HG02678 (cell line): ENCODE measurements around the gene MLC1.
"Not testable (repeated sequence)": the region's sequence is repeated elsewhere in the genome, so short reads cannot be mapped to it uniquely, and the experiment has no call there.

ENCODE experiments used
- ATAC-seq: cut with Tn5 transposase; IDR thresholded peaks from one replicate; pipeline ENCODE4 v1.9.1; 2021; ENCODE audit warnings: mild to moderate bottlenecking, moderate library complexity; ENCODE audit not compliant: unreplicated experiment

Gene MLC1

GRCh38 chr22:50104141-50104544 lies 18.9 kb upstream of the MLC1 start:
- ATAC-seq, result no peak

GRCh38 chr22:50102946-50103345 lies 17.7 kb upstream of the MLC1 start:
- no peak for ATAC-seq

GRCh38 chr22:50101870-50102565 lies 16.8 kb upstream of the MLC1 start:
- ATAC-seq, result no peak

- ATAC-seq, result no peak
Measured at GRCh38 chr22:50098052-50098451, 12.8 kb upstream of the MLC1 start.

- ATAC-seq, result no peak
Measured at GRCh38 chr22:50092342-50092741, 7.1 kb upstream of the MLC1 start.

- ATAC-seq, result no peak
Measured at GRCh38 chr22:50091092-50091768, 6.0 kb upstream of the MLC1 start.

GRCh38 chr22:50090412-50090714 lies 5.1 kb upstream of the MLC1 start:
- no peak for ATAC-seq

GRCh38 chr22:50089682-50090411 lies 4.6 kb upstream of the MLC1 start, which contains the start of gene MOV10L1:
TSS of gene MOV10L1 (plus strand) at chr22:50090006. CDS start at chr22:50090089, 83 bp downstream.
- no peak for ATAC-seq

GRCh38 chr22:50089231-50089630 lies 4.0 kb upstream of the MLC1 start:
- ATAC-seq, result no peak

- no peak for ATAC-seq
Measured at GRCh38 chr22:50088096-50088495, 2.9 kb upstream of the MLC1 start.

- ATAC-seq, result no peak
Measured at GRCh38 chr22:50087646-50088045, 2.4 kb upstream of the MLC1 start.

GRCh38 chr22:50086975-50087374 lies 1.7 kb upstream of the MLC1 start:
- not testable (repeated sequence) for ATAC-seq

- no peak for ATAC-seq
Measured at GRCh38 chr22:50086526-50086925, 1.3 kb upstream of the MLC1 start.

GRCh38 chr22:50084614-50085021 lies 608 bp downstream of the MLC1 start:
- no peak for ATAC-seq

- no peak for ATAC-seq
Measured at GRCh38 chr22:50084080-50084477, 1.1 kb downstream of the MLC1 start.

- no peak for ATAC-seq
Measured at GRCh38 chr22:50083462-50084079, 1.7 kb downstream of the MLC1 start.

- ATAC-seq, result no peak
Measured at GRCh38 chr22:50082961-50083461, 2.2 kb downstream of the MLC1 start.

GRCh38 chr22:50082197-50082715 lies 3.0 kb downstream of the MLC1 start:
- ATAC-seq, result no peak

- no peak for ATAC-seq
Measured at GRCh38 chr22:50081426-50082196, 3.6 kb downstream of the MLC1 start.

- no peak for ATAC-seq
Measured at GRCh38 chr22:50080077-50080465, 5.2 kb downstream of the MLC1 start.
